ENCODE measurements around the gene CTNNA2.

The CTNNA2 gene

DNA sequence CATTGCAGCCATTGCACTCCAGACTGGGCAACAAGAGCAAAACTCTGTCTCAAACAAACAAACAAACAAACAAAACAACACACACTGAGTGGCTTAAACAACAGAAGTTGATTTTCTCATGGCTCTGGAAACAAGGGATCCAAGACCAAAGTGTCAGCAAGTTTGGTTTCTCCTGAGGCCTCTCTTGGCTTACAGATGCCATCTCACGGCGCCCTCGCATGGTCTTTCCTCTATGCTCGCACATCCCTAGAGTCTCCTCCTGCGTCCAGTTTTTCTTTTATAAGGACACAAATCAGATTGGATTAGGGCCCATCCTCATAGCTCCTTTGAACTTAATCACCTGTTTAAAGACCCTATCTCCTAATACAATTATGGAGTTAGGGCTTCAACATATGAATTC lies 925.1 kb downstream of the CTNNA2 start:
- TF ChIP-seq TAF1 (IDR thresholded peaks at IDR 0.05; ENCODE audit: borderline replicate concordance, insufficient read depth, low read length), result no peak

DNA sequence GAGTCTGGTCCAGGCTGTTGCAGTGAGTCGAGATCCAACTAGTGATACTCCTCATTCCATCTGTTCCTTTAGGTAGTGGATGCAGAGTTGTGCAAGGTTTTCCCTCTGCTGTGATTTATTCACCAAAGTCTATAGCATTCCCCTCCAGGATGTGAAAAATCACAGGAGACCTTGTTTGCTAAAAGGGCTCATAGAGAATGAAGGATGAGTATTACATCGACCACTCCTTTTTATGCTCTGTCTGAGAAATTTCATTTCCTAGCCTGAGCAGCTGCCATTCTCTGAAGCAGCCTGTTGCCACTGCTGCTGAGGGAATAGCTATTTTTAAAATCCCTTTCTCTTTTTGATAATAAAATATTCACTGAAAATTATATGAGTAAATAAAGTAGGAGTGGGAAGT lies 925.8 kb downstream of the CTNNA2 start:
- TF ChIP-seq POLR2AphosphoS5 (IDR thresholded peaks at IDR 0.05; ENCODE audit: low read depth, low read length), result no peak
- TF ChIP-seq TAF1 (IDR thresholded peaks at IDR 0.05; ENCODE audit: borderline replicate concordance, insufficient read depth, low read length), result no peak
- TF ChIP-seq SIN3A (IDR thresholded peaks at IDR 0.05; ENCODE audit: borderline replicate concordance, insufficient read depth, low read length), result no peak
- TF ChIP-seq, protein P1, sequence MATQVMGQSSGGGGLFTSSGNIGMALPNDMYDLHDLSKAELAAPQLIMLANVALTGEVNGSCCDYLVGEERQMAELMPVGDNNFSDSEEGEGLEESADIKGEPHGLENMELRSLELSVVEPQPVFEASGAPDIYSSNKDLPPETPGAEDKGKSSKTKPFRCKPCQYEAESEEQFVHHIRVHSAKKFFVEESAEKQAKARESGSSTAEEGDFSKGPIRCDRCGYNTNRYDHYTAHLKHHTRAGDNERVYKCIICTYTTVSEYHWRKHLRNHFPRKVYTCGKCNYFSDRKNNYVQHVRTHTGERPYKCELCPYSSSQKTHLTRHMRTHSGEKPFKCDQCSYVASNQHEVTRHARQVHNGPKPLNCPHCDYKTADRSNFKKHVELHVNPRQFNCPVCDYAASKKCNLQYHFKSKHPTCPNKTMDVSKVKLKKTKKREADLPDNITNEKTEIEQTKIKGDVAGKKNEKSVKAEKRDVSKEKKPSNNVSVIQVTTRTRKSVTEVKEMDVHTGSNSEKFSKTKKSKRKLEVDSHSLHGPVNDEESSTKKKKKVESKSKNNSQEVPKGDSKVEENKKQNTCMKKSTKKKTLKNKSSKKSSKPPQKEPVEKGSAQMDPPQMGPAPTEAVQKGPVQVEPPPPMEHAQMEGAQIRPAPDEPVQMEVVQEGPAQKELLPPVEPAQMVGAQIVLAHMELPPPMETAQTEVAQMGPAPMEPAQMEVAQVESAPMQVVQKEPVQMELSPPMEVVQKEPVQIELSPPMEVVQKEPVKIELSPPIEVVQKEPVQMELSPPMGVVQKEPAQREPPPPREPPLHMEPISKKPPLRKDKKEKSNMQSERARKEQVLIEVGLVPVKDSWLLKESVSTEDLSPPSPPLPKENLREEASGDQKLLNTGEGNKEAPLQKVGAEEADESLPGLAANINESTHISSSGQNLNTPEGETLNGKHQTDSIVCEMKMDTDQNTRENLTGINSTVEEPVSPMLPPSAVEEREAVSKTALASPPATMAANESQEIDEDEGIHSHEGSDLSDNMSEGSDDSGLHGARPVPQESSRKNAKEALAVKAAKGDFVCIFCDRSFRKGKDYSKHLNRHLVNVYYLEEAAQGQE (IDR thresholded peaks at IDR 0.05; ENCODE audit: insufficient read depth in 1 of 2, low read depth in 2 of 2, low read length in 2 of 2), result no peak
- no peak for TF ChIP-seq FOXP2 (optimal IDR thresholded peaks at IDR 0.05; ENCODE audit: borderline replicate concordance, extremely low read depth, extremely low read length, insufficient read depth)

DNA sequence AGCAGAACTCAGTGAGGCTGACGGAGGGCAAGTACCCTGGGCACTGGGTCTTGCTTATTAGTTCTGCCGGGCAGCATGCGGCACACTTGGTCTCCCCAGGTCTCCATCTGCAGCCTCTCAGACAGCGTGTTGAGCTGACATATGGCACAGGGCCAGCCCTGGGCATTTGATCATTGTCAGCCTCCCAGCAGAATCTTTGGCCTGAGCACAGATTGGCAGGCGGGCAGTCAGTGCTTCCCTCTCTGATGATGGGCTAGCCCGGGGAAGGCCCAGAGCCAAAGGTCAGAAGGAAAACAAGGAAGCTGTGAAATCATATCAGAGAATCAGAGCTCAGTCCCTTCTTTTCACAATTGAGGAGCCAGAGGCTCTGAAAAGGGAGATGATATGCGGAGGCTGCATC lies 941.8 kb downstream of the CTNNA2 start:
- TF ChIP-seq, protein P1 (IDR thresholded peaks at IDR 0.05; ENCODE audit: insufficient read depth in 1 of 2, low read depth in 2 of 2, low read length in 2 of 2), result no peak
- no peak for TF ChIP-seq TAF1 (IDR thresholded peaks at IDR 0.05; ENCODE audit: borderline replicate concordance, insufficient read depth, low read length)
- TF ChIP-seq POLR2AphosphoS5 (IDR thresholded peaks at IDR 0.05; ENCODE audit: low read depth, low read length), result no peak
- TF ChIP-seq SIN3A (IDR thresholded peaks at IDR 0.05; ENCODE audit: borderline replicate concordance, insufficient read depth, low read length), result no peak
- no peak for TF ChIP-seq FOXP2 (optimal IDR thresholded peaks at IDR 0.05; ENCODE audit: borderline replicate concordance, extremely low read depth, extremely low read length, insufficient read depth)

DNA sequence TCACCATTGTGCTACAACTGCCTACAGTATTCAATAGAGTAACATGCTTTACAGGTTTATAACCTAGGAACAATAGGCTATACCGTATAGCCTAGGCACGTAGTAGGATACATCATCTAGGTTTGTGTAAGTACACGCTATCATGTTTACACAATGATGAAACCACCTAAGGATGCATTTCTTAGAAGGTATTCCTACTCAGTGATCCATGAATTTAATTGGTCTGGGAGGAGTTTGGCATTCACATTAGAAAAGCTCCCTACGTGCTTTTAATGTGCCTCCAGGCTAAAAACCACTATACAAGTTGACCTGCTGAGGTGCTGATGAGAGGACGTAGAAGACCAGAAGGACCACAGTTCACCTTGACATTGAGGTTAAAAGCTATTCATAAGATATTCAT lies 946.2 kb downstream of the CTNNA2 start:
- TF ChIP-seq, protein P1 (IDR thresholded peaks at IDR 0.05; ENCODE audit: insufficient read depth in 1 of 2, low read depth in 2 of 2, low read length in 2 of 2), result no peak
- TF ChIP-seq SIN3A (IDR thresholded peaks at IDR 0.05; ENCODE audit: borderline replicate concordance, insufficient read depth, low read length) (no peak), TAF1 (IDR thresholded peaks at IDR 0.05; ENCODE audit: borderline replicate concordance, insufficient read depth, low read length) (no peak), POLR2AphosphoS5 (IDR thresholded peaks at IDR 0.05; ENCODE audit: low read depth, low read length) (no peak), FOXP2 (optimal IDR thresholded peaks at IDR 0.05; ENCODE audit: borderline replicate concordance, extremely low read depth, extremely low read length, insufficient read depth) (no peak)

DNA sequence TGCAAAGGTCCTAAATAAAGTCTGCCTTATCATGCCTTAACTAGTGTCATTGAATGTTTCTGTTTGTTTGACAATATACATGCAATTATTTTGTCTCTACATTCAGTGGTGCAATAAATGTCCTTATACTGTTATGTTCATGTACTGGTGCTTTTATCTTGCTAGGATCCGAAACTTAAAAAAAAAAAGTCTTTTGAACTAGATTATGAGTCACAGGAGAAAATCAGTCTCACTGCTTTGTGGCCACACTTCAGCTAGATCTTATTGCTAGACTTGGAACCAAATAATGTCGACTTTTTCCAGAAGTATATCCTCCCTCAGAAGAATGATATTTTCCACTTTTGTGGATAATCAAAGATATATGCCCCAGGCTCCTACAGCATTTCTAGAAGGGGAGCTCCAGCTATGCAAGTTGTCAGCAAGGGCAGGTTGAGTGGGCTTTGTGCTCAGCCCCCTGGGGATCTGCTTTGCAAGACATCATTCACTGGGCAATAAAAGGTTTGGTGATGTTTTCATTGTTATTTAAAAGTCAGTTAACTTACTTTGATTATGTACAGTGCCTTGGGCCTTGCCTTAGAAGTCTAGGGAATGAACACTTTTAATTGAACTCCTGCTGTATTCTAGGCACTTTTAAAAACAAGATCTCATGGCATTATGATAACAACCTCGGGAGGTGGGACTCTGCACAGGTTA lies 948.8 kb downstream of the CTNNA2 start:
- TF ChIP-seq SIN3A (IDR thresholded peaks at IDR 0.05; ENCODE audit: borderline replicate concordance, insufficient read depth, low read length) (no peak), FOXP2 (optimal IDR thresholded peaks at IDR 0.05; ENCODE audit: borderline replicate concordance, extremely low read depth, extremely low read length, insufficient read depth) (no peak), POLR2AphosphoS5 (IDR thresholded peaks at IDR 0.05; ENCODE audit: low read depth, low read length) (no peak), TAF1 (IDR thresholded peaks at IDR 0.05; ENCODE audit: borderline replicate concordance, insufficient read depth, low read length) (no peak)
- TF ChIP-seq, protein P1 (IDR thresholded peaks at IDR 0.05; ENCODE audit: insufficient read depth in 1 of 2, low read depth in 2 of 2, low read length in 2 of 2), result no peak
